ENCODE measurements around the gene PRKAR1B.
"Not testable (repeated sequence)": the region's sequence is repeated elsewhere in the genome, so short reads cannot be mapped to it uniquely, and the experiment has no call there.

PRKAR1B gene

DNA sequence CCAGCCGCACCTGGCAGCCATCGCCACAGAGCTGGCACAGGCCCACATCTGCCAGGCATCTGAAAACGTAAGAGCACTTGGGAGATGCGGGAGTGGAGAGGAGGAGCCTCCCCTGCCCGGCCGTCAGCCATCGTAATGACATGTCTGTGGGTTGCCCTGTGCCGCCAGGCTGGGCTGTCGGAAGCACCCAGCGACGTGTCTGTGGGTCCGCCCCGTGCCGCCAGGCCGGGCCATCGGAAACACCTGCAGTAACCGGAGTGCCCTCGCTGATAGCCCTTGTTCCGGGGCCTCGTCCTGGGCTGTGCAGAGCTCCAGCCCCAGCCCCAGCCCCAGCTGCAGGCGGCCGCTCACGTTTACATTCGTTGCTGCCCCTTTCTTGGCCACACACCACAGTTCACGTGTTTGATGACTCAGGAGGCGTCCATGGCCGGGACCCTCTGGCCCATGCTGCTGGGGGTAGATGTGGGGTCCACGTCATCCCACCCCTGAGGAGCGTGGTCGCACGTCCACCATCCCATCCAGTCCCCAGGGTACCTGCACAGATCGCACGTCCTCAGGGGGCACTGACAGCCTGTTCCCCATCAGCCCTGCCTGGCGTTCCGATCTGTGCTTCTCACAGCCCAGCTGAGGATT, 30.0 kb upstream of the PRKAR1B start:
- DNase-seq (ENCODE audit: low spot score), result no peak

GRCh38 chr7:756231-756927, 29.3 kb upstream of the PRKAR1B start:
- DNase-seq (ENCODE audit: low spot score), result no peak

GRCh38 chr7:755413-755805, 28.3 kb upstream of the PRKAR1B start:
- DNase-seq (ENCODE audit: low spot score), result no peak

- no peak for DNase-seq (ENCODE audit: low spot score)
Observed at GRCh38 chr7:754531-755412, 27.7 kb upstream of the PRKAR1B start.

DNA sequence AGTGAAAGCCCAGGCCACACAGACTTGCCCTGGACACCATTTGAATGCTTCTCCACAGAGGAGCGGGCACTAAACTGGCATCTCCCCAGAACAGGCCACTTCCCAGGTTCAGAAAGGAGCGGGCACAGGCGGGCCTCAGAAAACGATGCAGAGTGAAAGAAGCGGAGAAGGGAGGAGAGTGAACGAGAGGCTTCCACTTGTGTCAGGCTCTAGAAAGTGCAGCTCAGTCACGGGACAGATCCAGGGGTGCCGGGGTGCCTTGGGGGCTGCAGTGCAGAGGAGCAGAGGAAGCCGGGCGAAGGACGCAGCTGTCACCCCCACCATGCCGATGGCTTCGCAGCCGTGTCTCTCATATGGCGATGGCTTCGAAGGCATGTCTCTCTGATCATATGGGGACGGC, 26.1 kb upstream of the PRKAR1B start:
- DNase-seq (ENCODE audit: low spot score), result no peak

DNA sequence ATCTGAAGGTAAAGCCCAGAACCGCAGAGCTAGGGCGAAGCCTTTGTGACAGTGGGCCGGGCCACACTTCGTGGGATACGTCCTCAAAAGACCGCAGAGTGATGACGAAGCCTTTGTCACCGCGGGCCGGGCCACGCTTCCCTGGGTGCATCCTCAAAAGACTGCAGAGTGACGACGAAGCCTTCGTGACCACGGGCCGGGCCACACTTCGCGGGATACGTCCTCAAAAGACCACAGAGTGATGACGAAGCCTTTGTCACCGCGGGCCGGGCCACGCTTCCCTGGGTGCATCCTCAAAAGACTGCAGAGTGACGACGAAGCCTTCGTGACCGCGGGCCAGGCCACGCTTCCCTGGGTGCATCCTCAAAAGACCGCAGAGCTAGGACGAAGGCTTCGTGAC, 25.2 kb upstream of the PRKAR1B start:
- not testable (repeated sequence) for DNase-seq (ENCODE audit: low spot score)

GRCh38 chr7:751826-752225, 24.7 kb upstream of the PRKAR1B start:
- DNase-seq (ENCODE audit: low spot score), result no peak

- DNase-seq (ENCODE audit: low spot score), result no peak
Observed at GRCh38 chr7:750111-750905, 23.2 kb upstream of the PRKAR1B start.

- DNase-seq (ENCODE audit: low spot score), result no peak
Observed at GRCh38 chr7:749140-749551, 22.1 kb upstream of the PRKAR1B start.

DNA sequence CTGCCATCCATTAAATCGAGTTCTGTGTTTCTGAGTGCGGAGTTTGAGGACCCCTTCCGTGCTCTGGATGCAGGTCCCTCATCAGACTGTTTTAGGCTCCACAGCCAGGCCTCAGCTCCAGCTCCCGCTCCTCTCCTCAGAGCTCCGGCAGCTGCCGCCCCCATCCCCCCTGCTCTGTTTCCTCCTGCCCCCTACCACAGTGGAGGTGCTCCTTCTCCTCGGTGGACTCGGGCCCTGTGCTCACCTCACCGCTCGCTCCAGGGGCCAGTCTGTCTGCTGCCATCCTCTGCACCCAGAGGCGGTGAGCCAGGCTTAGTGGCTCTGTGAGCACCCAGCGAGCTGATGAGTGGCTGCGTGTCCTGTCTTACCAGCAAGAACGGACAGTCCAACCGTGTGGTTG, 21.4 kb upstream of the PRKAR1B start:
- no peak for DNase-seq (ENCODE audit: low spot score)

- DNase-seq (ENCODE audit: low spot score), result no peak
Observed at GRCh38 chr7:747186-747585, 20.1 kb upstream of the PRKAR1B start.

DNA sequence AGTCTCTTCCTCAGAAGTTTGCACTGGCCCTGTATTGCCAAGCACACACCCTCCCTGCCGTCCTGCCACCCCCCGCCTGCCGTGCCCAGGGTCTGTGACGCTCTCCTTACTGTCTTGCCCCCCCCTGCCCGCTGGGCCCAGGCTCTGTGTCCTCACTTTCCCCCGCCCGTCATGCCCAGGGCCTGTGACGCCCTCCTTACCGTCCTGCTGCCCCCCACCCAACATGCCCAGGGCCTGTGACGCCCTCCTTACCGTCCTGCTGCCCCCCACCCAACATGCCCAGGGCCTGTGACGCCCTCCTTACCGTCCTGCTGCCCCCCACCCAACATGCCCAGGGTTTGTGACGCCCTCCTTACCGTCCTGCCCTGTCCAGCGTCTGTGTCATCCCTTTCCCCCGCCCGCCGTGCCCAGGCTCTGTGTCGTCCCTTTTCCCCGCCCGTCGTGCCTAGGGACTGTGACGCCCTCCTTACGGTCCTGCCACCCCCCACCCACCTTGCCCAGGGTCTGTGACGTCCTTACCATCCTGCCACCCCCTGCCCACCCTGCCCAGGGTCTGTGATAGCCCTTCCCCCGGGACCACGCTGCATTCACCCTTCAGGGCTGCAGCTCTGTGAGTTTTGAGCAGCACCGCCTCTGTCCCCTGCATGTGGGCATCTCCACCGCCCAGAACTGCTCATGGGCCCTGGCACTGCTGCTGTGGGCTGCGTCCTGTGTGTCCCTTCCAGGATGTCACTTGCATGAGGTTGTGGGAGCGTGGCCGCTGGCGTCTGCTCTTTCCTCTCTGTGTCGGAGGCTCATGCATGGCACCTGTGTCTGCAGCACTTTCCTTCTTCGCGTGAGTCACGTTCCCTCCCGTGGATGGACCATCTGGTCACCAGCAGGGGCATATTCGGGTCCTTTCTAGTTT, 19.3 kb upstream of the PRKAR1B start:
- DNase-seq (ENCODE audit: low spot score), result no peak

DNA sequence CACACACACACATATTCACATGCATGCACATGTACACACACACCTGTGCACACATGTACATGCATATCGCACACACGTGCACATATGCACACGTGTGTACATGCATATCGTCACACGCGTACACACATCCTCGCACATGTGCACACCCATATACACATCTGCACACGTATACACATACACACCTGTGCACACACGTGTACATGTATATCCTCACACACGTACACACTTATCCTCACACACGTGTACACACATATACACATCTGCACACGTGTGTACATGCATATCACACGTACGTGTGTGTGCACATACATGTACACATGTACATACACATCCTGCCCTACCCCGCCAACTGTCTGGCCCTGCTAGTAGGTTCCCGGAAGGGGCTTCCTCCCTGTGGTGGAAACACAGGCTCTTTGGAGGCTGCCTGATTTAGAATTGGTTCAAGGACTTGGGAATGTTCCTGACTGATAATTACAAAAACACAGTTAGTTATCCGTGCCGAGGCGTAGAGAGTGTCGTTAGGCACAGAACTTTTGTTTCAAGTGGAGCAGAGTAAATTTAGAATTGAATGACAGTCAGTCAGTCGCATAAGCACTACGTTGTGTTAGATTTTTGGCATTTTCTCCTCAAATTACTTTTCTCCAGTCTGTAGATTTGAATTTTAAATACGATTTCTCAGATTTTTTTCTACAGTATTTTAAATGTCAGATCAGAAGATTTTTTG, 18.5 kb upstream of the PRKAR1B start:
- no peak for DNase-seq (ENCODE audit: low spot score)

DNA sequence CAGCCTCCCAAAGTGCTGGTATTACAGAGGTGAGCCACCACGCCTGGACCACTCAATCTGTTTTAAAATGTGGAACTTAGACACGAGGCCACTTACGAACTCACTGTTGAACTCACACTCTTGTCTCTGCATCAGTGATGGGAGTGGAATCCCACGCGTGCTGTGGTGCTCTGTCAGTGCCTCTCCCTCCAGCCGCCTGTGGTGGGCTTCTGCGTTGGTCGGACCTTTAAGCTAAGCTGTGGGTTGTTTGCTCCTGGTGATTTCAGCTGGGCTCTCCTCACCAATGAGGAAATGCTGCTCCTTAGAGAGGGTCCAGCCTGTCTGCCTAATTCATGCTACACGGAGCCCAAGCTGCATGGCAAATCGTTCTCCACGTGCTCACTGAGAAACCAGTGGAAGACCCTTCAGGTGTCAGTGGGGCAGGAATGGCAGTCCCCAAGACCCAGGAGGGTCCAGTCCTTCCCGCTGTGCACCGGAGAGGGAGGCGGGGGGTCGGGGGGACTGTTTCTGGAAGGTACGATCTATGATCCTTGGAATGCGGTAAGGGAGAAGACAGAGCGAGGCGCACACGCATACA, 17.9 kb upstream of the PRKAR1B start:
- no peak for DNase-seq (ENCODE audit: low spot score)

- not testable (repeated sequence) for DNase-seq (ENCODE audit: low spot score)
Observed at GRCh38 chr7:744128-744520, 17.0 kb upstream of the PRKAR1B start.

DNA sequence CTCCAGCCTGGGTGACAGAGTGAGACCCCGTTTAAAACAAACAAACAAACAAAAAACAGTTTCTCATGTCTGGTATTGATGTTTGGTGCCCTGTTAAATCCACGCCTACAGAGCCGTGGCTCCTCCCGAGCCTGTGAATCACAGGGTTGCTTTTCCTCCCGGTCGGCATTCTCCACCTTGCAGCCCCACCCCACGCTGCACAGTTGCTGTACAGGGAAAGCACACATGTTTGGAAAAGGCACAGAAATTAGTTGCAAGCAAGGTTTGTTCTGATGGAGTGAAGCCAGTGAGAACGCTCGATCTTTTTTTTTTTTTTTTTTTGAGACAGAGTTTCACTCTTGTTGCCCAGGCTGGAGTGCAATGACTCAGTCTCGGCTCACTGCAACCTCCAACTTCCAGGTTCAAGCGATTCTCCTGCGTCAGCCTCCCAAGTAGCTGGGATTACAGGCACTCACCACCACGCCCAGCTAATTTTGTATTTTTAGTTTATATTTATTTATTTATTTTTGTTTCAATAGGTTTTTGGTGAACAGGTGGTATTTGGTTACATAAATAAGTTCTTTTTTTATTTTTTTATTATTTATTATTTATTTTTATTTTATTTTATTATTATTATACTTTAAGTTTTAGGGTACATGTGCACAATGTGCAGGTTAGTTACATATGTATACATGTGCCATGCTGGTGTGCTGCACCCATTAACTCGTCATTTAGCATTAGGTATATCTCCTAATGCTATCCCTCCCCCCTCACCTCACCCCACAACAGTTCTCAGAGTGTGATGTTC, 16.5 kb upstream of the PRKAR1B start:
- not testable (repeated sequence) for DNase-seq (ENCODE audit: low spot score)

GRCh38 chr7:742791-743190, 15.7 kb upstream of the PRKAR1B start:
- DNase-seq (ENCODE audit: low spot score), result no peak

- DNase-seq (ENCODE audit: low spot score), result no peak
Observed at GRCh38 chr7:741850-742249, 14.8 kb upstream of the PRKAR1B start.

DNA sequence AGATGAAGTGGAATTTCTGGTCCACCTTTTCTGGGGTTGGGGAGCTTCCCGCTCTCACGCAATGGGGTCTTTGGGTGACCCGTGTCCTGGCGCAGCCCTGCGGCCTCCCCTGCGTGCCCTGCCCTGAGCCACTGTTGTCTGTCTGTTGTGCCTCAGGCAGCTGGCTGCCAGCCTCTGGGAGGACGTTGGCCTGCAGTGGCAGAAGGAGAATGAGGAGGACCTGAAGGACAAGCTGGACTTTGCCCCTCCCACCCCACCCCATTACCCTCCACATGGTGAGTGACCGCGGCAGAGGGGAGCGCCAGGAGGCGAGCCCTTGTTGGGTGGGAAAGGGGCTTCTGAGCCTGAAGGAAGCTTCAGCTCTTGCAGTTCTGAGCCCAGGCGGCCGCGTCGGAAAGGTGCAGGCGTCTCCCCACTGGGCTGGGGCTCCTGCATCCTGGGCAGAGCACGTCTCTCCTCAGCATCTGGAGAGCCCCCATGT, 14.2 kb upstream of the PRKAR1B start:
- DNase-seq (ENCODE audit: low spot score), result no peak

All from AG08396 (cell line).